Nephron (organoid): ENCODE results near the gene KLC4.

Experiments used
- H3K27ac Mint-ChIP-seq, 3 experiments: 2 replicates each; pipeline ENCODE4 v1.8.0; 2020; ENCODE audit warnings: mixed read lengths in 3 of 3, mild to moderate bottlenecking in 2 of 3, moderate library complexity in 1 of 3
- H3K27me3 Mint-ChIP-seq: 2 replicates; pipeline ENCODE4 v1.8.0; 2021; ENCODE audit warnings: low read depth, mild to moderate bottlenecking, moderate library complexity, mixed read lengths
- H3K36me3 Mint-ChIP-seq: 2 replicates; pipeline ENCODE4 v1.8.0; 2020; ENCODE audit warnings: low read depth, mixed read lengths
- H3K4me1 Mint-ChIP-seq: 2 replicates; pipeline ENCODE4 v1.8.0; 2020; ENCODE audit warnings: mixed read lengths
- H3K4me3 Mint-ChIP-seq, 3 experiments: 2 replicates each; pipeline ENCODE4 v1.8.0; 2020; ENCODE audit warnings: mild to moderate bottlenecking in 3 of 3, mixed read lengths in 3 of 3, moderate library complexity in 2 of 3
- H3K9me3 Mint-ChIP-seq: 2 replicates; pipeline ENCODE4 v1.8.0; 2020; ENCODE audit warnings: mixed read lengths
- TF ChIP-seq, protein P1 (sequence below), 3 experiments: fragments of 200-600 bp; sonication (generic); IDR thresholded peaks; one replicate each; pipeline ENCODE4 v1.5.0; 2021; ENCODE audit warnings: antibody characterized with exemption in 3 of 3; ENCODE audit not compliant: unreplicated experiment in 3 of 3

Gene KLC4

DNA sequence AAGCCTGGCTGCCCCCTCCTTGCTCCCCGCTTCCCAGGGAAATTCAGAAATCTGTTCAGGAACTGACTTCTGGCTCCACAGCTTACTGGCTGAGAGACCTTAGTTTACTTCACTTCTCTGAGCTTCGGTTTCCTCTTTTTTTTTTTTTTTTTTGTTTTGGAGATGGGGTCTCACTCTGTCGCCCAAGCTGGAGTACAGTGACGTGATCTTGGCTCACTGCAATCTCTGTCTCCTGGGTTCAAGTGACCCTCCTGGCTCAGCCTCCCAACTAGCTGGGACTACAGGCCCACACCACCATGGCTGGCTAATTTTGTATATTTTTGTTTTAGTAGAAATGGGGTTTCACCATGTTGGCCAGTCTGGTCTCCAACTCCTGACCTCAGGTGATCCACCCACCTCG, 31.6 kb downstream of the KLC4 start:
- TF ChIP-seq, protein P1, sequence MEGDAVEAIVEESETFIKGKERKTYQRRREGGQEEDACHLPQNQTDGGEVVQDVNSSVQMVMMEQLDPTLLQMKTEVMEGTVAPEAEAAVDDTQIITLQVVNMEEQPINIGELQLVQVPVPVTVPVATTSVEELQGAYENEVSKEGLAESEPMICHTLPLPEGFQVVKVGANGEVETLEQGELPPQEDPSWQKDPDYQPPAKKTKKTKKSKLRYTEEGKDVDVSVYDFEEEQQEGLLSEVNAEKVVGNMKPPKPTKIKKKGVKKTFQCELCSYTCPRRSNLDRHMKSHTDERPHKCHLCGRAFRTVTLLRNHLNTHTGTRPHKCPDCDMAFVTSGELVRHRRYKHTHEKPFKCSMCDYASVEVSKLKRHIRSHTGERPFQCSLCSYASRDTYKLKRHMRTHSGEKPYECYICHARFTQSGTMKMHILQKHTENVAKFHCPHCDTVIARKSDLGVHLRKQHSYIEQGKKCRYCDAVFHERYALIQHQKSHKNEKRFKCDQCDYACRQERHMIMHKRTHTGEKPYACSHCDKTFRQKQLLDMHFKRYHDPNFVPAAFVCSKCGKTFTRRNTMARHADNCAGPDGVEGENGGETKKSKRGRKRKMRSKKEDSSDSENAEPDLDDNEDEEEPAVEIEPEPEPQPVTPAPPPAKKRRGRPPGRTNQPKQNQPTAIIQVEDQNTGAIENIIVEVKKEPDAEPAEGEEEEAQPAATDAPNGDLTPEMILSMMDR (IDR thresholded peaks at IDR 0.05; ENCODE audit: unreplicated experiment in 3 of 3), result no peak
- Mint-ChIP-seq H3K4me1 (peaks cover 79% of the 10 kb centered on the region), H3K27ac (peak overlapping the region; percentile 95 to 99 (median 98)), H3K4me3 (peak overlapping the region in 2 of 3 experiments; percentile 46 to 66), H3K27me3 (no peaks in the 10 kb centered on the region), H3K36me3 (peaks cover 3% of the 10 kb centered on the region), H3K9me3 (no peaks in the 10 kb centered on the region)

- peak overlapping the region; percentile 95 to 99 (median 98) for H3K27ac Mint-ChIP-seq
- TF ChIP-seq, protein P1 (IDR thresholded peaks at IDR 0.05; ENCODE audit: unreplicated experiment in 3 of 3), result no peak
These were observed 32.1 kb downstream of the KLC4 start for GRCh38 chr6:43091436-43091991.

GRCh38 chr6:43092635-43093034, 33.2 kb downstream of the KLC4 start:
- H3K27ac Mint-ChIP-seq, result peak overlapping the region; percentile 71 to 93 (median 73)
- peaks cover 3% of the 10 kb centered on the region for H3K36me3 Mint-ChIP-seq
- H3K9me3 Mint-ChIP-seq, result no peaks in the 10 kb centered on the region
- H3K27me3 Mint-ChIP-seq, result no peaks in the 10 kb centered on the region
- H3K4me1 Mint-ChIP-seq, result peaks cover 78% of the 10 kb centered on the region
- TF ChIP-seq, protein P1 (IDR thresholded peaks at IDR 0.05; ENCODE audit: unreplicated experiment in 3 of 3), result no peak
- H3K4me3 Mint-ChIP-seq, result peak overlapping the region in 2 of 3 experiments; percentile 4 to 35

More at GRCh38 chr6:43091436-43091991, 32.1 kb downstream of the KLC4 start:
- H3K4me3 Mint-ChIP-seq, result no peak overlapping the region
- H3K9me3 Mint-ChIP-seq, result no peaks in the 10 kb centered on the region
- H3K27me3 Mint-ChIP-seq, result no peaks in the 10 kb centered on the region
- peaks cover 3% of the 10 kb centered on the region for H3K36me3 Mint-ChIP-seq
- peaks cover 77% of the 10 kb centered on the region for H3K4me1 Mint-ChIP-seq

DNA sequence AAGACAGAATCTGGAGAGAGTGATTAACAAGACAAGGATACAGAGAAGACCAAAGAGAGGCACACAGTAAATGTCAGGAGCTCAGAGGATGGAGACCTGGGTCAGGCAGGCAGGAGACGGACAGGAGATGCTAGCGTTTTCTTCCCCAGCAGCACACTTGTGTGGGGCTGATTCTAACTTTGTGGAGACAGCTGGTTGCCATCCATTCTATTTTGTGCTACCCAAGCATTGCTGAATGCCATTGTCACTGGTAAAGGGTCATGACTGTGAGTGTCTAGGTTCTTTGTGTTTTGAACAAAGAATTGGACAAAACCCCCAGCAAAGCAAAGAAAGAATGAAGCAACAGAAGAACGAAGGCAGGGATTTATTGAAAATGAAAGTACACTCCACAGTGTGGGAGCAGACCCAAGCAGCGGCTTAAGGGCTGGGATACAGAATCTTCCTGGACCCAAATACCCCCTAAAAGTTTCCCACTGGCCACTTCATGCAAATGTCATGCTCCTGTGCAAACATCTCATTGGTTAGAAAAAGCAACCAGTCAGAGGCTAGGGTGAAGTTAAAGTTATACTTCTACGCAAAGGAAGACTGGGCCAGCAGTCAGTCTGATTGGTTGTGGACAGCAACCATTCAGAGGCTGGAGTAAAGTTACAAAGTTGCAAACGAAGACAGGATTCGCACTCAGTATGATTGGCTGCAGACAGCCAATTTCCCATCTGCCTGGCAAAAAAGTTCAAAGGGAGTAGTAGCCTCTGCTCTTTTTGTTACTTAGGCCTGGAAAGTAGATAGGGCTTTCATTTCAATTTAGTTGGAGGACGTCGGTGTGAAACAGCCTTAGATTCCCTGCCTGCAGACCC, 34.2 kb downstream of the KLC4 start:
- Mint-ChIP-seq H3K36me3 (peaks cover 3% of the 10 kb centered on the region), H3K9me3 (no peaks in the 10 kb centered on the region), H3K4me1 (peaks cover 83% of the 10 kb centered on the region), H3K27ac (peak overlapping the region; percentile 71 to 94 (median 93)), H3K27me3 (no peaks in the 10 kb centered on the region), H3K4me3 (peak overlapping the region in 2 of 3 experiments; percentile 50 to 68)
- TF ChIP-seq, protein P1 (IDR thresholded peaks at IDR 0.05; ENCODE audit: unreplicated experiment in 3 of 3), result no peak

GRCh38 chr6:43095939-43096338, 36.5 kb downstream of the KLC4 start:
- peaks cover 60% of the 10 kb centered on the region for H3K4me1 Mint-ChIP-seq
- no peaks in the 10 kb centered on the region for H3K27me3 Mint-ChIP-seq
- H3K36me3 Mint-ChIP-seq, result peaks cover 3% of the 10 kb centered on the region
- H3K9me3 Mint-ChIP-seq, result no peaks in the 10 kb centered on the region
- H3K4me3 Mint-ChIP-seq, result peak overlapping the region in 2 of 3 experiments; percentile 32 to 43
- TF ChIP-seq, protein P1 (IDR thresholded peaks at IDR 0.05; ENCODE audit: unreplicated experiment in 3 of 3), result no peak
- peak overlapping the region; percentile 89 to 91 (median 91) for H3K27ac Mint-ChIP-seq
